Kidney (tissue), 14 donors: ENCODE measurements around the gene NOTCH1. TPM values are rescaled to one million over a fixed set of nuclear protein-coding genes. Genes with fewer than 3 reads are reported as not detected.

Experiments
- DNase-seq, 5 donors: peaks; one replicate each; pipeline ENCODE4 v3.0.0-alpha.2; 2013 to 2020
- FAIRE-seq: peaks from 2 replicates; lab custom pipeline; 2012; peaks lifted over from hg19 to GRCh38; lab: Jason Lieb, UNC
- H3K27ac ChIP-seq, 2 donors: one replicate each; pipeline ENCODE4 v1.7.0; 2013; ENCODE audit warnings: low read depth in 2 of 2, low read length in 2 of 2, inconsistent platforms in 1 of 2
- H3K27me3 ChIP-seq: one replicate; pipeline ENCODE4 v1.7.1; 2013; ENCODE audit warnings: low read length, inconsistent platforms; ENCODE audit not compliant: control insufficient read depth, insufficient read depth
- H3K36me3 ChIP-seq, 3 donors: one replicate each; pipeline versions ENCODE4 v1.7.0 to v1.7.1; 2013; ENCODE audit warnings: low read length in 3 of 3, control low read depth in 1 of 3, inconsistent platforms in 1 of 3; ENCODE audit not compliant: insufficient read depth in 3 of 3, control insufficient read depth in 2 of 3
- H3K4me1 ChIP-seq, 3 donors: one replicate each; pipeline versions ENCODE4 v1.7.0 to v1.7.1; 2013; ENCODE audit warnings: low read length in 3 of 3, inconsistent platforms in 1 of 3, low read depth in 1 of 3; ENCODE audit not compliant: control insufficient read depth in 2 of 3, insufficient read depth in 2 of 3
- H3K4me3 ChIP-seq, 3 donors: one replicate each; pipeline versions ENCODE4 v1.7.0 to v1.8.1; 2013; ENCODE audit warnings: low read length in 3 of 3, control low read depth in 1 of 3, inconsistent platforms in 1 of 3
- H3K9ac ChIP-seq, 3 donors: one replicate each; pipeline versions ENCODE4 v1.7.0 to v1.7.1; 2013; ENCODE audit warnings: low read length in 3 of 3, control low read depth in 1 of 3, inconsistent platforms in 1 of 3
- H3K9me3 ChIP-seq, 3 donors: one replicate each; pipeline versions ENCODE4 v1.7.0 to v1.7.1; 2013; ENCODE audit warnings: low read length in 3 of 3, control low read depth in 1 of 3, inconsistent platforms in 1 of 3; ENCODE audit not compliant: control insufficient read depth in 2 of 3, insufficient read depth in 1 of 3
- intact Hi-C: fragments of 100-400 bp; cut with DNase I; formaldehyde crosslinking; loops from one replicate; pipeline ENCODE4 v1.11.1; 2022
- polyA plus RNA-seq: library from polyadenylated mRNA; stranded (reverse); fragments of 350-450 nt; fragmentation: Illumina TruSeq; extraction: RNeasy Lipid Tissue Mini Kit (QIAGEN cat#74804); gene quantifications from one replicate; pipeline ENCODE4 v1.2.3, GENCODE V29; 2014; ENCODE audit warnings: low read depth, low replicate concordance; ENCODE audit not compliant: insufficient read depth
- total RNA-seq: library from RNA; stranded (reverse); fragmentation: NEBNext Ultra II Directional; extraction: Animal tissue kit (Norgen Biotek cat#: 25700); gene quantifications from one replicate; pipeline ENCODE4 v1.2.1, GENCODE V29; 2021
- TF ChIP-seq, protein P1 (sequence below): IDR thresholded peaks from 3 replicates; pipeline ENCODE4 v1.5.1; 2012; ENCODE audit warnings: mild to moderate bottlenecking, moderate library complexity, borderline replicate concordance; ENCODE audit not compliant: insufficient read depth; ENCODE audit errors: extremely low read depth
- donor health status: control.
- donor health status: control.
- donor health status: control.
- donor health status: control.
- donor health status: control.
- donor health status: DM: yes; HTN: yes; CAD: no.
- donor health status: Normal renal cell carcinoma (clear cell type).

The NOTCH1 gene
- total and polyA plus RNA-seq, 2 donors from 2014 or later = 6.5 to 77.2 TPM

DNA sequence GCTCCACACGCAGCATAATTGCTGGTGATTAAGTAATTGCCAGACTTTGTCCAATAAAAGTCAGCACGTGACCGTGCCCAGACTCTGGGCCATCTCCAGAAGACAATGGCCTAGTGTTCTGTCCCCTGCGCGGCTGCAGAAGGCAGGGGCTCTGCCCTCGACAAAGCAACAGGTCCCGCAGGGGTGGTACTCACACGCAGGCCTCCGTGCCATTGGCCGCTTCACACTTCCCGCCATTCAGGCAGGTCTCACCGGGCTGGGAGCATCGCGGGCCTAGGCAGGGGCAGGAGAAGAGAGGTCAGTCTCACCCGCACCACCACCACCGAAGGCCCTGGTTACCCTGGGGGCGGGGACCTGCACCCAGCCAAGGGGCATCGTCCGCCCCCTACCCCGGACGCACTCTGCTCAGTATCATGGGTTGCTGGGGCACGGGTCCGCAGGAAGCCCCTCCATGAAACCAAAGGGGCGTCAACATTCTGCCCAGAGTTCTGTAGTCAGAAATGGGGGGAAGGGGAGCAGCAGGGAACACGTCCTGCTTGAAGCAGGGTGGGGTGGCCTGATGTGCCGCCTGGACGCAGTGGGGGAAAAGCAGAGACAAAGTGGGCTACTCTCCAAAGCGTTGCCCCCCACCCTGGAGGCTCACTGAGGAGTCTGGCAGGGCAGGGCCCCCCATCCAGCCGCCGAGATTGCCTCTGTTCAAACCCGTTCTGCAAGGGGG, 1.9 kb downstream of the NOTCH1 start:
- H3K9me3 ChIP-seq = no peaks in the 10 kb centered on the region
- FAIRE-seq (no peak), DNase-seq (peak in 2 of 5 donors; percentile 44 to 73)
- TF ChIP-seq, protein P1, sequence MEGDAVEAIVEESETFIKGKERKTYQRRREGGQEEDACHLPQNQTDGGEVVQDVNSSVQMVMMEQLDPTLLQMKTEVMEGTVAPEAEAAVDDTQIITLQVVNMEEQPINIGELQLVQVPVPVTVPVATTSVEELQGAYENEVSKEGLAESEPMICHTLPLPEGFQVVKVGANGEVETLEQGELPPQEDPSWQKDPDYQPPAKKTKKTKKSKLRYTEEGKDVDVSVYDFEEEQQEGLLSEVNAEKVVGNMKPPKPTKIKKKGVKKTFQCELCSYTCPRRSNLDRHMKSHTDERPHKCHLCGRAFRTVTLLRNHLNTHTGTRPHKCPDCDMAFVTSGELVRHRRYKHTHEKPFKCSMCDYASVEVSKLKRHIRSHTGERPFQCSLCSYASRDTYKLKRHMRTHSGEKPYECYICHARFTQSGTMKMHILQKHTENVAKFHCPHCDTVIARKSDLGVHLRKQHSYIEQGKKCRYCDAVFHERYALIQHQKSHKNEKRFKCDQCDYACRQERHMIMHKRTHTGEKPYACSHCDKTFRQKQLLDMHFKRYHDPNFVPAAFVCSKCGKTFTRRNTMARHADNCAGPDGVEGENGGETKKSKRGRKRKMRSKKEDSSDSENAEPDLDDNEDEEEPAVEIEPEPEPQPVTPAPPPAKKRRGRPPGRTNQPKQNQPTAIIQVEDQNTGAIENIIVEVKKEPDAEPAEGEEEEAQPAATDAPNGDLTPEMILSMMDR = no peak
- H3K27me3 ChIP-seq = no peaks in the 10 kb centered on the region
- peak overlapping the region in 1 of 3 donors; percentile 69 for H3K9ac ChIP-seq
- H3K27ac ChIP-seq = peak overlapping the region; percentile 80 to 84
- H3K4me1 ChIP-seq = peaks cover 0 to 55% (median 25%) of the 10 kb centered on the region in 3 donors
- H3K36me3 ChIP-seq = peaks cover 0 to 4% (median 0%) of the 10 kb centered on the region in 3 donors
- H3K4me3 ChIP-seq = peak overlapping the region in 2 of 3 donors; percentile 26 to 82
- intact Hi-C loops = loop anchor here (10.0 kb wide), 1 partner anchor 81 kb away; no protein-coding TSS in a partner anchor

DNA sequence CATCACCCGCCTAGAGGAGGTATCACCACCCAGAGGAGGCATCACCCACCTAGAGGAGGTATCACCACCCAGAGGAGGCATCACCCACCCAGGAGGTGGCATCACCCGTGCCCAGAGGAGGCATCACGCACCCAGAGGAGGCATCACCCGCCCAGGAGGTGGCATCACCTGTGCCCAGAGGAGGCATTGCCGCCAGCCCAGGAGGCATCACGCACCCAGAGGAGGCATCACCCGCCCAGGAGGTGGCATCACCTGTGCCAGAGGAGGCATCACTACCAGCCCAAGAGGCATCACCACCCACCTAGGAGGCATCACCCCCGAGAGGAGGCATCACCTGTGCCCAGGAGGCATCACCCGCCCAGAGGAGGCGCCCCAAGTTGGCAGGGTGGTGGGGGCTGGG, 2.6 kb downstream of the NOTCH1 start:
- intact Hi-C loops = loop anchor here (10.0 kb wide), 1 partner anchor 82 kb away; no protein-coding TSS in a partner anchor
- TF ChIP-seq, protein P1 = no peak
- peaks cover 0 to 58% (median 31%) of the 10 kb centered on the region in 3 donors for H3K4me1 ChIP-seq
- no peaks in the 10 kb centered on the region for H3K27me3 ChIP-seq
- no peak overlapping the region for H3K9ac ChIP-seq
- peaks cover 0 to 4% (median 0%) of the 10 kb centered on the region in 3 donors for H3K36me3 ChIP-seq
- FAIRE-seq (no peak), DNase-seq (no peak)
- H3K27ac ChIP-seq = peak overlapping the region; percentile 65 to 80
- H3K4me3 ChIP-seq = peak overlapping the region in 1 of 3 donors; percentile 82
- no peaks in the 10 kb centered on the region for H3K9me3 ChIP-seq

DNA sequence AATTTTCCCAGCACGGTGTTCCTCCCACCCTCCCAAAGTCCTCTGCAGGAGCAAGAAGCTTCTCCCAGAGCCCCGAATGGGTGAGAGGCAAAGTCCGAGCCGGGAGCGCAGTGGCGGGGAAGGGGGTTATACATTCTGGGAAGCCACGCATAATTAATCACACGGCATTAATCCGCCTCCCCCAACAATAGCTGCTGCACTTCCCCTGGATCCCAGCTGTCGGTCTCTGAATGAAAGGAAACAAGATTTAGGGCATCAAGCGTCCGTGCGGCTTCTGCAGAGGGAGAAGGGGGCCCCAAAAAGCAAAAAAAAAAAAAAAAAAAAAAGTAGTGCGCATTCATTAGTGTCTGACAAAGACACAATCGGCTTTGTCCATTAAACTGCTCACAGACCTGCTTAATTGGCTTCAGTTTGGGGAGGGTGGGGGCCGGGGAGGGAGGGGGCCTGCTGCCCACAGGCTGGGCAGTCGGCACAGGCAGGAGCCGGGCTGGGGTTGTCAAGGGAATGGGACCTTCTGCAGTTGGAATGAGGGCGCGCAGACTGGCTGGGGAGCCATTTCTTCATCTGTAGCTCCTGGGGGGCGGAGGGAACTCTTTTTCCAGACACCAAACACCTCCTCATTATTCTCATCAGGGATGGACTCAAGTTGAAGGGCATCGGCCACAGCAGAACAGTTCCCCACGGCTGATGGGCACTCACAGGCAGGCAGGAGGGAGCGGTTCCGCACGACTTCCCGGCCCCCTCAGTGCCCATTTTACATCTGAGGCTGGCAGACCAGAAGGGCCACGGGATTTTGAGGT, 3.4 kb downstream of the NOTCH1 start:
- no peaks in the 10 kb centered on the region for H3K9me3 ChIP-seq
- peaks cover 0 to 56% (median 31%) of the 10 kb centered on the region in 3 donors for H3K4me1 ChIP-seq
- TF ChIP-seq, protein P1 = no peak
- peak overlapping the region in 1 of 3 donors; percentile 17 for H3K4me3 ChIP-seq
- intact Hi-C loops = loop anchor here (10.0 kb wide), 1 partner anchor 82 kb away; no protein-coding TSS in a partner anchor
- DNase-seq (peak in 3 of 5 donors; percentile 74 to 89 (median 87)), FAIRE-seq (no peak)
- H3K27me3 ChIP-seq = no peaks in the 10 kb centered on the region
- peaks cover 0 to 6% (median under 1%) of the 10 kb centered on the region in 3 donors for H3K36me3 ChIP-seq
- H3K27ac ChIP-seq = peak overlapping the region in 1 of 2 donors; percentile 55
- peak overlapping the region in 1 of 3 donors; percentile 23 for H3K9ac ChIP-seq
